HG02885 (cell line): ENCODE measurements around the gene MINDY4.

Experiments used
- ATAC-seq: cut with Tn5 transposase; IDR thresholded peaks from one replicate; pipeline ENCODE4 v1.9.1; 2021; ENCODE audit warnings: mild to moderate bottlenecking; ENCODE audit not compliant: unreplicated experiment, poor library complexity

The MINDY4 gene

DNA sequence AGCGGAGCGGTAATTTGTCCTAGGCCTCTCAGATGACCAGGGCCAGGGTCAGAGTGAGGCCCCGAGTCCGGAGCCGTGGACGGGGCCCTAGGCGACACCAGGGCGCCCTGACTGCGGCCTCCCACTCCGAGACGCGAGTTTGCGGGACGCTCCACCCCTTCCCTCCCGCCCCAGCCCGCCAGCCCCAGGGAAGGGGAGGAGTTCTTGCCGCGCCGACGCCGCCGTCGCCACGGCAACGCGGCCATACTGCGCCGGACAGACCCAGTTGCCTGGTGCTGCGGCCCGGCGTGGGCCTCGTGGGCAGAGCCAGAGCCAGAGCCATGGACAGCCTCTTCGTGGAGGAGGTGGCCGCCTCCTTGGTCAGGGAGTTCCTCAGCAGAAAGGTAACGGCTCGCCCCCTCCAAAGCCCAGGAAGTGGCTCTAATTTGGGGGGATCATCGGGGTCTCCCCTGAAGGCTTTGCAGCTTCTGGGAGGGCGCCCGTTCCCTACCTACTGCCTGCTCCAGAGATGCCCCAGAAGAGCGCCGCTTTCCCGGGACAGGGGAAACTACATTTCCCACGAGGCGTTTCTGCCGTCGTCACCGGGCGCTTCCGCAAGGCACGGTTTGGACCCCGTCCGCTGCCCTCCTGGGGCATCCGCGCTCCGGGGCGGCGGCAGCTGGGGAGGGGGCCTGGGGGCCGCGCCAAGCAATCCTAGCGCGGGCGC, at the start of gene MINDY4:
TSS of gene MINDY4 (plus strand) at position 244 of the 706 bp plus-strand sequence. CDS start at position 321, 77 bp downstream.
- peak; percentile 89 for ATAC-seq

DNA sequence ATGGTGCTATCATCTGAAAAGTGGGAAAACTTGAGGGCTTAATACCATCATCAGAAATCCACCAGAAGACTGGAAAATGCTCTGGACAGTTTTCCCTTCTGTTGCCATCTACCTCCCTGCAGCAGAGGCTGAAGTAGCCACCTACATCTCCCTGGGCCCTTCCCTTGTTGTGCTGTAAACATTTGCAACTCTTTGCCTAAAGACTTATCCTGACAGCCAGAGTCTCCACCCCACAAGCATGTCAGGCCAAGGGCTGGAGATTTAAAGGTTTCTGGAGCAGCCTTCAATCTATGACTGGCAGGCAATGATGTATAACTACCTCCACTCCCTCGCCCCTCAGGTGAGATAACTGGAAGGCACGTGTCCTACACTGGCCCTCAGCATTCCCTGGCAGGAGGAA, 49.0 kb upstream of the MINDY4 start:
- ATAC-seq: no peak

DNA sequence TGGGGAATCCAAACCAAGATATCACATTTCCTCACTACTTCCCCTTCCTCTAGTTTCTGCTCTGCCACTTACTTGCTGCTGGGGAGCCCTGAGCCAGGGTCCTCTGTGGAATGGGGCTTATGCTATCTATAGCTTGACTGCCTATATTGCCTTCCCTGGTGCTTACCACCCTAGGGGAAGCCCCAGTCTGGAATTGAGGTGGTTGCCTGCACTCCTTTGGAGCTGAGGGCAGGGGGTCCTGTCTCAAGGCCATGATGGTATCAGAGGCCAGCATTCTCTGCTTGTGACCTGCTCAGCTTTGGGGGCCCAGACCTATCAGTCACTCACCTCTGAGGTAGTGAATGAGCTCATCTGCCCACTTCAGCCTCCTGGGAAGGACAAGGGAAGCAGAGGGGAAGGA, 48.5 kb upstream of the MINDY4 start:
- ATAC-seq: no peak

DNA sequence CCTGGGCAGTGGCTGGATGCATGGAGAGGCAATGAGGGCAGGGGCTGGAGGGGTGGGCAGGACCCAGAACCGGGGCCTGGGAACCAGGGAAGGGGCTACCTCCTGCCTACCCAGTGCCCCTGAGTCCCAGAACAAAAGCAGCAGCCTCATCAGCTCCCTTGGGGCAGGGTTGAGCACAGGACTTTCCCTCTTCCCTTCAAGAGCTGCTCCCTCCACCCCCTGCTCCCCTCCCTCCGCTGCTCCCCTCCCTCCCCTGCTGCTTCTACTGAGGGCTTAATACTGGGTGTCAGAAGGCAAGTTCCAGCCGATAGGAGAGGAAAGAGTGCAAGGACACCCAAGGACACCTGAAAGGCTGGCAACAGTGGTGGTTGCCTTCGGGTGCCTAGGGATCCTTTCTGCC, 47.4 kb upstream of the MINDY4 start:
- ATAC-seq: no peak

DNA sequence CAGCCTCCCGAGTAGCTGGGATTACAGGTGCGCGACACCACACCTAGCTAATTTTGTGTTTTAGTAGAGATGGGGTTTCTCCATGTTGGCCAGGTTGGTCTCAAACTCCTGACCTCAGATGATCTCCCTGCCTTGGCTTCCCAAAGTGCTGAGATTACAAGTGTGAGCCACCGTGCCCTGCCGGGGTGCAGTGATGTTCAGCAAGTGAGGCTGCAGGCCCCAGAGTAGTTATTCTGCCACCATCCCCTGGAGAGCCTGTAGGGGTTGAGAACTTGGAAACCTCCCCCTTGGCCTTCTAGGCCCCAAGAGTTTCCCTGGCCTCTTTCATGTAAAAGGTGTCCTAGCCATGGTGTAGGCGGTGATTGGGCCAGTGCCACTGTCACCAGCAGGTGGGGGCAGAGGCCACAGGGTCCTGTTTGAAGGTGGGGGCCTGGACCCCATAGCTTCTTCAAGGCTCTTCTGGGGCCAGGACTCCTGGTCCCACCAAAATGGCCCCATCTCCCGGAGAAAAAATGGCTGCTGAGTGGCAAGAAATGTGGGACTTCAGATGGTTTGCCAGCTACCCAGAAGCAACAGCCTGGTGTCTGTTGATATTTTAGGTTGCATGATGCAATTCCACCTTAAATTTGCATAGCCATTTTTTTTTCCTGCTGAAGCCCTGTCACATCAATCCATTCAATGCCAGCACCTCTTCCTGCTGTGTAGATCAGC, 44.8 kb upstream of the MINDY4 start:
- ATAC-seq: no peak

DNA sequence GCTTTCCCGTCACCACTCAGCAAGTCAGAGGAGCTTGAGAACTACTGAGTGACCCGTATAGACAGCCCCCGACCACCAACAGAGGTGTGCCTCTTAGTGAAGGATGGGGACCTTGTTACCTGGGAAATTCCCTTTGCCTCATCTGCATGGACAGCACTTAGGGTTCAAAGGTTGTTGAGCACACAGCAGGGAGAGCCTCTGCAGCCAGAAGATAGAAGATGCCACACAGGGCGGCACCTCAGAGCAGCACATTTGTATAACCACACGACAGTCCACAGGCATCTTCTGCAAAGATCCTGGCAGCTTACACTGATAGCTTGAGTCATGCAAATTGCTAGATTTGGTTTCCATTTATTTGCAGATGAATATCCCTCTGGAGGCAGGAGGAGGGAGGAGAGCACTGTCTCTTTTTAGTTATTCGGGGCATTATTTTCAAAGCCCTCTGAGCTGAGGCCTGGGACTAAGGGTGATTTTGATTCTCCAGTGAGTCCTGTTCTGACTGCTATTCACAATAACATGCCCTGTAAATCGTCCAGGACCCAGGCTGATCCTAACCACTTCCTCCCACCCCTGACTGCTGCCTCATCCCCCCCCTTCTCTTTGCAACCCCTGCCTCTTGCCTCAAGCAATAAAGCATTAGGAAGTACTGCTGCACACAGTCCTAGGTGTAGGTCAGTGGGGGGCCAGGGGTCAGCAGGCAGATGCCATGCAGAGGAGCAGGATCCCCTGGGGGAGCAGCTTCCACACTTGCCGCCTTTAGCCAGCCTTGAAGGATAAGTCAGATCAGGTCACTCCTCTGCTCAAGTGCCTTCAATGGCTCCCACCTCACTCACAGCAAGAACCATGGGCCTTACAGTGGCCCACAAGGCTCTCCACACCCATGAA, 43.9 kb upstream of the MINDY4 start:
- ATAC-seq: no peak

DNA sequence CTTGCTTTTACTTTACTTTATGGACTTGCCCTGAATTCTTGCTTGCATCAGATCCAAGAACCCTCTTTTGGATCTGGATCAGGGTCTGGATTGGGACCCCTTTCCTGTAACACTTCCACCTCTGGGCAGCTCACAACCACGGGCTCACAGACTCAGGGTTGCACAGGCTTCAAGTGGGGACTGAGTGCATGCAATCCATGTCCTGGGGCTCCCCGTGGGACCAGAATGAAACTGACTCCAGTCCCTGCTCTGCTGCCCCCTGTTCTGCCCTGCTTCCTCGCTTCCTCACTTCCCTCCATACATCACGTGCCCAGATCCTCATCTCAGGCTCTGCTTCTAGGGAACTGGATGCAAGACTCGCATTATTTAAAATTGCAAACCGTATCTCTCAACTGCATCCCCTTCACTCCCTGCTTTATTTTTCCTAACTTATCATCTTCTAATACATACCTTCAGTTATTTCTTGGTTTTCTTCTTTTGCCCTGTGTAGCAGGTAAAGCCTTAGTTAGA, 42.6 kb upstream of the MINDY4 start:
- no peak for ATAC-seq

DNA sequence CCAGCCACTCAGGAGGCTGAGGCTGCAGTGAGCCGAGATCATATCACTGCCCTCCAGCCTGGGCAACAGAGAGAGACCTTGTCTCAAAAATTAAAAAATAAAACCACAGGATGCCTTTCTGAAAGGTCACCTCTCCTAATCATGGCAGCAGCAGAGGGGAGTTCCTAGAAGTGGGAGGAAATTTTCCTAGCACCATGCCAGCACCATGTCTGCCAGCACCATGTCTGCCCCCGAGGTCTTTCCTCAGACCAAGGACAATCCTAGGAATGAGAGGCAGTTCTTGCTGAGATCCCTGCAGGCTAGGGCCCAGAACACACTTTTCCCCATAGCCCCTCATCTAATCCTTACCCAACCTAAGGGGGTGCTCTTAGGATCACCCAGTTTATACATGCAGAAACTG, 41.6 kb upstream of the MINDY4 start:
- ATAC-seq: no peak

DNA sequence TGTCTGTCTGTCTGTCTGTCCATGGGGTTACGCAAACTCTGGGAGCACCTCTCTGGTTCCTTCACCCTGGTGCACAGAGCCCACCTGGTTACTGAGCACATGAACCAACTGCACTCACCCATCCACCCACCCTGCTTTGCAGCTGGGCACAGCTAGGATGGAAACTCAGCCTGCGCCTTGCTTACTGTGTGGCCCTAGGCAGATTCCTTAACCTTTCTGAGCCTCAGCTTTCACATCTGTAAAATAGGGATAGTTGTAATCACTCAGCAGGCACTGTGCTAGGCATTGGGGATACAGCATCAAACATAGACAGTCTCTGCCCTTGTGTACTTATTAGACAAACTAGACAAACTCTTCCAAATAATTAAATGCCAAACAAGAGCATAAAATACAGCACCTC, 41.1 kb upstream of the MINDY4 start:
- ATAC-seq: no peak

DNA sequence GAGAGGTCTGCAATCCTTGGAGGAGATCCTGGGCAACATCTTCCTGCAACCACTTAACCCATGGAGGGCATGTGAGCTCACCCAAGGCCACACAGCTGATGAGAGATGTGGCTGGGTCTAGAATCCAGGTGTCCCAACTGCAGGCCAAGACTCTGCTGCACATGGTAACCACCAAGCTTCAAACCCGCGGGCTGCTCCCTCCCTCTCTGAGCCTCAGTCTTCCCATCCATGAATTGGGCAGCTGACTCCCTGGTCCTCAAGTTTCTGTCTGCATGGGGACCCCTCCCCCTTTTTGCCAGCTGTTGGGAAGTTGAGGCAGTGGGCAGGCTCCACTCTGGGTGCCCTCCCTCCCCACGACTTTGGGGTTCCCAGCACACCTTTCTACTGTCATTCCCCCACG, 40.2 kb upstream of the MINDY4 start:
- ATAC-seq: no peak

DNA sequence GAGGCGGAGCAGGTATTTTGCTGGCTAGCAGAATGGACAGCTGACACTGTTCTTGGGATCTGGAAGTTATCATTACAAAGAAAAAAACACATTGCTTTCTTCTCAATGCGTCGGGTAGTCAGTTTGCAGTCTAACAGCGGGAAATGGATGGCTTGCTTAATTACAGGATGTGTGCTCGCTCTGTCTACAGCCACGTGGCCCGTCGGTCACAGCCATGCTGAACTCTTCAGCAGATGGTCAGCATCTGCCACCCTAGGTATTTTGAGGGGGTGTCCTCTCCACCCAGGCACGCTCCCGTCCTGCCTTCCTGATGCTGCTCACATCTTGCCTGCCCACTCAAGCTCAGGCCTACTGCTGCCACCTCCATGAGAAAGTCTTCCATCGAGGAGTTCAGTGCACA, 39.6 kb upstream of the MINDY4 start:
- no peak for ATAC-seq

DNA sequence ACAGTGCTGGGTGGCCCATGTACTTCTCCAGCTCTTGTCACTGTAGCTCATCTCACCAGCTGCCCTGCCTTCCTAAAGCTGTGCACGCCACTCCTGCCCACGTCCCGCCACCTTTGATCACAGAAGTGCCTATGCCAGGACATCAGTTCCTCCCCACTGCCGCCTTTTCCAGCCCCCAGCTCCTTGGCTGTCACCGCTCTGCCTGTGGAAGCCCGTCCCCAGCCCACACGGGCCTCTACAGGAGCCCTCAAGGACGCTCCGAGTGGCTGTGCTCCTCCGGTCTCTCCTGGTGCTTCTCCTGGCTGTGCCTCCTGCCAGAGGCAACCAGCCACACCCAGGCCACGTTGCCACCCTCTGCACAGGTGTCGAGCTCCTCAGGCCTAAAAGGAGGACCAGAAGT, 38.6 kb upstream of the MINDY4 start:
- no peak for ATAC-seq

DNA sequence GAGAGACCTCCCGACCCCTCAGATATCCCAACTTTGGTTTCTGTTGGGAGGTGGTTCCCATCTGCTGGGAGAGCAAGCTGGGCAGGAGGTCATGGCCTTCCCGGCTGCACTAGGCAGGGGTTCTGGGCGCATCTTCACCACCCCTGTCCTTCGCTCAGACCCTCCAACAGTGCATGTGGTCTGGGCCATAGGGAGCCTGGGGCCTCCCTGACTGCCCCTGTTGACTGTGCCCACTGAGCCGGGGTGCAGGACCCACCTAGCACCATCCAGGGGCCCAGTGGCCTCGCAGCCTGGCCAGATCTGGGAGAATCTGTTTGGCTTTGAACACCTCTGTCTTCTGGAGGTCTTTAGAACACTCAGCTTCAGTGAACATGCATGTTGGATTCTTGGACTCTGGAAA, 38.0 kb upstream of the MINDY4 start:
- ATAC-seq: no peak

DNA sequence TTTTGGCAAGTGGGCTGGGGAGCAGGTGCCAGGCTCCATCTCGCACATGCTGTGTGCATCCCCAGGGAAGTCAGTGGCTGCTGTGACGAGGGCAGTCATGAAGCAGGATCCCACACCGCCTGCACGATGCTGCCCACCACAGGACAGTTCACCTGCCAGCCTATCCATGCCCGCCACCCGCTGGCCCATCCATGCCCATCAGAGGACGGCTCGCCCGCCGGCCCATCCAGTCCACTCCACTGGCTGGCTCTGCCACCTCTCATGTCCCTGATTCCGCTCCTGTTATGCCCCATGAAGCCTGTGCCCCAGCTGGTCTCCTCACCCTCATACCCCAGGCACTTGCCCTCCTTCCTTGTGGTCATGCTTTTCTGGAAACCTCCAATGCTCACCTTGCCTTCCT, 37.5 kb upstream of the MINDY4 start:
- no peak for ATAC-seq

DNA sequence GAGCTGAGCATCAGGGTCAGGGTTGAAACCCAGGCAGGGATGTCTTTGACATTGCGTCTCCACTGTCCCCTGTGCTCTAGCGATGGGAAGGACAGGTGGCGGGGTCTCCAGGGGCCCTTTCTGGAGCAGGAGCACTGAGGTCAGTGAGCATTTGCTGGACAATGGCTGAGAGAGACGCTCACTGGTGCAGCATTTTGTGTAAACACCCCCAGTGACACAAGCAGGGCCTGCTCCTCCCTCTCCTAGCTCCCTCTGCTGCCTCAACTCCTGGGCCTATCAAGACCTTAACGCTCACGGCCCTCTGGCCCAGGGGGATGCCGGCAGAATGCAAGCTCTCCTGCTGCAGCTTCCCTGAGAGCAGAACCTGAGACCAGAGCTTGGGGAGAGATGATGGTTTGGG, 36.7 kb upstream of the MINDY4 start:
- no peak for ATAC-seq

DNA sequence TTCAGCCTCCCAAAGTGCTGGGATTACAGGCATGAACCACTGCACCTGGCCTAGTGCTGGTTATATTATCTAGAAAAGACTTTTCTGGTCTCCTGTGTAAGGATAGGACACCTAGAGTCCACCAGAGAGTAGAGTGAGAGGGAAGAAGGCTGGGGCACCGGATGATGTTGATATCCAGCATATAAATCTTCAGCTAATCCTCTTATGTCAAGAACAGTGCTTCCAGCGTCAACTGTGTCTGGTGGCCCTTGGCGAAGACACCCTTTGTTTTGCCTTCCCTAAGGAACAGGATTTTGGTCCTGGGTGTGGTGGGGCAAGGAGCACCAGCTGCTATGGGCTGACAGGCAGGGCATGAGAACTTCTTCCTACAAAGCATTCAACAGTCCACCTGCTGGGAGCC, 35.6 kb upstream of the MINDY4 start:
- ATAC-seq: no peak

DNA sequence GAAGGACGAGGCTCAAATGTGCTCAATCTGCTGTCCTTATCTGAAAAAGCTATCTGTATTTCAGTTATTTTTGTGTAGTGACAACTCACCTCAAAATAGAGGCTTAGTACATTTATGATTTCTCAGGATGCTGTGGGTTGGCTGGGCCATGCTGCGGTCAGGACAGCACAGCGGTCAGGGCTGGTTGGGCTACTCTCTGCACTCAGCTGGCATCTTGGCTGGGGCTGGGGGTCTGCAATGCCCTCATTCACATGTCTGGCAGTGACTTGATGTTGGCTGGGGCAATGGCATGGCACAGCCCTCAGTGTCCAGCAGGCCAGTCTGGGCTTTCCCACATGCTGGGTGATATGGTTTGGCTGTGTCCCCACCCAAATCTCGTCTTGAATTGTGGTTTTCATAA, 34.9 kb upstream of the MINDY4 start:
- no peak for ATAC-seq

DNA sequence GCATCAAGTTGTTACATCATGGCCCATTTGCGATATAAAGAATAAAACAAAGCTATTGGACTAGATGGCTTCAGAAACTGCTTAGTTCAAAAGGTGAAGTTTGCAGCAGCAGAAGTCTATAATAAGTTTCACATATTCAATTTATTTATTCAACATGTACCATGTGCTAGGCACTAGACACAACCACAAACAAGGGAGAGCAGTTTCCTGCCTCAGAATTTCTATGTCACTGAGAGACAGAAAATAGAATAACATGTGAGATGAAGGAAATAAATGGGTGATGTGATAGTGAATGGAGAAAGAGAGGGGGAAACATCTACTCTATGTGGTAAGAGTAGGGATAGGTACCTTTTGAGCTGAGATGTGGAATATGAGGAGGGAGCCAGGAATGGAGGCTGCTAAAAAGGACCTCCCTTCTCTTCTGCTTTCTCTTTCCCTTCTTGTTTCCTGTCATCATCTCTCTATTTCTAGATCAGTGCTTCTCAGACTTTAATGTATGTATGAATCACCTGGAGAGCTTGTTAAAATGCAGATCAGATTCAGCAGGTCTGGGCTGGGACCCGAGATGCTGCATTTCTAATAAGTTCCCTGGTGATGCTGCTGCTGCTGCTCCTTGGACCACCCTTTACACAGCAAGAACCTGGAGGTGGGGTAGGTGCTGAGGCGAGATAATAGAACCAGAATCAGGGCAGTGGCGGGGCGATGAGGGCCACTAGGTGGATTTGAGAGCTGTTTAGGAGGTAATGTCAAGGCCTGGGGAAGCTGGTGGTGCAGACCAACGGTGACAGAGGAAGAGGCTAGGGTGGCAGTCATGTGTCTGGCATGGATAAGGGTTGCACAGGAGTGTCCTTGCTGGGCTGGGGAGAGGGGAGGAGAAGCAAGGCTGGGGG, 32.9 kb upstream of the MINDY4 start:
- ATAC-seq: no peak

DNA sequence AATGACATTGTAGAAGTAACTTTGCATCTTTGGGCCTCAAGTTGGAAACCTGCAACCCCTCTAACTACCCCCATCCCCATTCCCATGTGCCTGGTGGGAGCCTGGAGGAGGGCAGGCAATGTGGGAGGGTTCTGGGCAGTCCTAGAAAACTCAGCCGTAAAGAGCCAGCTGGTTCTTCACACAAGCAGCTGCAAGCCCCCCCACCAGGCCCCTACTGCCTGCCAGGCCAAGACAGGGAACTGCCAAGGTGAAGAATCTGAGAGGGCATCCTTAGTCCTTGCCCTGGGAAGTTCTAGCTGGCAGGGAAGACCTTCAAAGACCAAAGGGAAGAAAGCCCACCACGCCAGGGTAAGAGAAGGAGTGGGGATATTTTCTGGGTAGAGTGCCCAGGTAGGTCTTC, 31.5 kb upstream of the MINDY4 start:
- no peak for ATAC-seq
